Measurements from ENCODE around the gene MALAT1. TPM values are rescaled to one million over a fixed set of nuclear protein-coding genes. Genes with fewer than 3 reads are reported as not detected.

The MALAT1 gene
- total RNA-seq, 2 donors from 2014 or later = 4,098 to 7,342 TPM

- peak; percentile 89 to 93 for ATAC-seq
- peak; percentile 98 for DNase-seq
- intact Hi-C loops (cut with DNase I) = loop anchor here in 1 of 2 donors (2.0 kb wide), 1 partner anchor 15 kb away; no protein-coding TSS in a partner anchor
These were observed 21.5 kb upstream of the MALAT1 start for GRCh38 chr11:65477149-65477965.

- DNase-seq (peak; percentile 77), ATAC-seq (peak; percentile 32 to 36)
- intact Hi-C loops (cut with DNase I) = no loop called here
These were observed 20.3 kb upstream of the MALAT1 start for GRCh38 chr11:65478388-65479183.

- DNase-seq (peak; percentile 63), ATAC-seq (peak; percentile 23 to 42)
- intact Hi-C loops (cut with DNase I) = no loop called here
These were observed 19.4 kb upstream of the MALAT1 start for GRCh38 chr11:65479184-65480145.

GRCh38 chr11:65482306-65482850 lies 16.5 kb upstream of the MALAT1 start:
- DNase-seq (peak; percentile 3), ATAC-seq (no peak)
- intact Hi-C loops (cut with DNase I) = no loop called here

GRCh38 chr11:65485920-65486219 lies 13.0 kb upstream of the MALAT1 start:
- peak; percentile 7 for DNase-seq
- ATAC-seq = no peak

GRCh38 chr11:65486570-65487466 lies 12.0 kb upstream of the MALAT1 start:
- DNase-seq = peak; percentile 13
- ATAC-seq = no peak
- intact Hi-C loops (cut with DNase I) = no loop called here

More at GRCh38 chr11:65485920-65486219, 13.0 kb upstream of the MALAT1 start:
- intact Hi-C loops (cut with DNase I) = no loop called here

- intact Hi-C loops (cut with DNase I) = no loop called here
- DNase-seq = peak; percentile 98
- peak; percentile 86 to 90 for ATAC-seq
These were observed 11.2 kb upstream of the MALAT1 start for GRCh38 chr11:65487467-65488272.

- intact Hi-C loops (cut with DNase I) = no loop called here
- DNase-seq (peak; percentile 70), ATAC-seq (peak in 1 of 2 donors; percentile 1)
These were observed 10.4 kb upstream of the MALAT1 start for GRCh38 chr11:65488273-65489034.

GRCh38 chr11:65489035-65489705 lies 9.7 kb upstream of the MALAT1 start:
- peak; percentile 8 to 13 for ATAC-seq

GRCh38 chr11:65489706-65490320 lies 9.0 kb upstream of the MALAT1 start:
- intact Hi-C loops (cut with DNase I) = no loop called here
- DNase-seq (peak; percentile 59), ATAC-seq (no peak)

More at GRCh38 chr11:65489035-65489705, 9.7 kb upstream of the MALAT1 start:
- intact Hi-C loops (cut with DNase I) = no loop called here
- peak; percentile 72 for DNase-seq

GRCh38 chr11:65491163-65491465 lies 7.7 kb upstream of the MALAT1 start:
- peak; percentile 56 for DNase-seq
- intact Hi-C loops (cut with DNase I) = no loop called here

GRCh38 chr11:65491614-65492386 lies 7.0 kb upstream of the MALAT1 start:
- DNase-seq (peak; percentile 89), ATAC-seq (peak; percentile 1 to 33)
- intact Hi-C loops (cut with DNase I) = loop anchor here in 1 of 2 donors (2.0 kb wide), 1 partner anchor 15 kb away; no protein-coding TSS in a partner anchor

More at GRCh38 chr11:65491163-65491465, 7.7 kb upstream of the MALAT1 start:
- no peak for ATAC-seq

- intact Hi-C loops (cut with DNase I) = loop anchor here in 1 of 2 donors (2.0 kb wide), 1 partner anchor 16 kb away; no protein-coding TSS in a partner anchor
- no peak for DNase-seq
- ATAC-seq = no peak
These were observed 6.5 kb upstream of the MALAT1 start for GRCh38 chr11:65492387-65492636.

GRCh38 chr11:65492637-65493366 lies 6.0 kb upstream of the MALAT1 start:
- peak; percentile 12 to 40 for ATAC-seq
- peak; percentile 93 for DNase-seq
- intact Hi-C loops (cut with DNase I) = loop anchor here in 1 of 2 donors (2.0 kb wide), 1 partner anchor 16 kb away; no protein-coding TSS in a partner anchor
